ENCODE measurements around the gene TAAR9.

The TAAR9 gene

DNA sequence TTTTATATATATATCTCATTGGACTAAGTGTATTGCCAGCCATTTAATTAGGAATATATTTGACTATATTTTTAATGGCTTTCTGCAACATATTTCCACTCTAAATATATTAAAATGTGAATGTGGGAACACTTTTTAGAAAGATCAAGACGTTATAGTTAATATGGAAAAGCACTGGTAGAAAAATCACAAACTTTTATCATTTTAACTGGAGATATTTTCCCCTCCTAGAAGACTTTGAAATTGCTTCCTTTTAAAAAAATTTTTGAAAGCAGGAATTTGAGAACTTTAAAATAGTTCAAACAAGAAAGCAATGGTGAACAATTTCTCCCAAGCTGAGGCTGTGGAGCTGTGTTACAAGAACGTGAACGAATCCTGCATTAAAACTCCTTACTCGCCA lies at the start of gene TAAR9:
TAAR9 (plus strand) TSS at position 301 of the 400 bp plus-strand sequence; CDS start at position 314, 13 bp downstream.
- TF ChIP-seq, protein P1, sequence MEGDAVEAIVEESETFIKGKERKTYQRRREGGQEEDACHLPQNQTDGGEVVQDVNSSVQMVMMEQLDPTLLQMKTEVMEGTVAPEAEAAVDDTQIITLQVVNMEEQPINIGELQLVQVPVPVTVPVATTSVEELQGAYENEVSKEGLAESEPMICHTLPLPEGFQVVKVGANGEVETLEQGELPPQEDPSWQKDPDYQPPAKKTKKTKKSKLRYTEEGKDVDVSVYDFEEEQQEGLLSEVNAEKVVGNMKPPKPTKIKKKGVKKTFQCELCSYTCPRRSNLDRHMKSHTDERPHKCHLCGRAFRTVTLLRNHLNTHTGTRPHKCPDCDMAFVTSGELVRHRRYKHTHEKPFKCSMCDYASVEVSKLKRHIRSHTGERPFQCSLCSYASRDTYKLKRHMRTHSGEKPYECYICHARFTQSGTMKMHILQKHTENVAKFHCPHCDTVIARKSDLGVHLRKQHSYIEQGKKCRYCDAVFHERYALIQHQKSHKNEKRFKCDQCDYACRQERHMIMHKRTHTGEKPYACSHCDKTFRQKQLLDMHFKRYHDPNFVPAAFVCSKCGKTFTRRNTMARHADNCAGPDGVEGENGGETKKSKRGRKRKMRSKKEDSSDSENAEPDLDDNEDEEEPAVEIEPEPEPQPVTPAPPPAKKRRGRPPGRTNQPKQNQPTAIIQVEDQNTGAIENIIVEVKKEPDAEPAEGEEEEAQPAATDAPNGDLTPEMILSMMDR (conservative IDR thresholded peaks at IDR 0.05): no peak
- no peak within 1 kb of the TSS for H3K27ac ChIP-seq

- TF ChIP-seq, protein P1 (conservative IDR thresholded peaks at IDR 0.05): no peak
- H3K27ac ChIP-seq: no peak overlapping the region
Measured at GRCh38 chr6:132489376-132489775, 48.7 kb upstream of the TAAR9 start.

DNA sequence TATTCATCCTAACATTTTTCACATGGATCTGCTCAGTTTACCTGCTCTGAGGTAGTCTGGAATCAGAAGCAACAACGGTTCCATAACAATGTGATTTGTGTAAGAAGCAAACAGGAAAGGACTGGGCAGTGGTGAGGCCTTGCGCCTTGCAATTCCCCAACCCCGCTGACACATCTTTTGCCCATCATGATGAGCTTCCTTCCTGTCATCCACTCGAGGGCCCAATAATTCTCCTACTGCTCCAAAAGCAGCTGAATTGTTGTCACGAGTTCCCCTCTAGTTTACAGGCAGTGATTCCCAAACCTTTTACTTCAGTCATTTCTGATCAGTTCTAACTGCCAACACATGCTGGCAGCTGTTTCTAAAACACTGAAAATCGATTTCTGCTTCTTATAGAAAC lies 48.1 kb upstream of the TAAR9 start:
- H3K27ac ChIP-seq: no peak overlapping the region
- TF ChIP-seq, protein P1 (conservative IDR thresholded peaks at IDR 0.05): no peak

GRCh38 chr6:132490478-132491204 lies 47.4 kb upstream of the TAAR9 start:
- TF ChIP-seq, protein P1 (conservative IDR thresholded peaks at IDR 0.05): no peak
- H3K27ac ChIP-seq: no peak overlapping the region

GRCh38 chr6:132491303-132491702 lies 46.8 kb upstream of the TAAR9 start:
- TF ChIP-seq, protein P1 (conservative IDR thresholded peaks at IDR 0.05): no peak
- H3K27ac ChIP-seq: no peak overlapping the region

DNA sequence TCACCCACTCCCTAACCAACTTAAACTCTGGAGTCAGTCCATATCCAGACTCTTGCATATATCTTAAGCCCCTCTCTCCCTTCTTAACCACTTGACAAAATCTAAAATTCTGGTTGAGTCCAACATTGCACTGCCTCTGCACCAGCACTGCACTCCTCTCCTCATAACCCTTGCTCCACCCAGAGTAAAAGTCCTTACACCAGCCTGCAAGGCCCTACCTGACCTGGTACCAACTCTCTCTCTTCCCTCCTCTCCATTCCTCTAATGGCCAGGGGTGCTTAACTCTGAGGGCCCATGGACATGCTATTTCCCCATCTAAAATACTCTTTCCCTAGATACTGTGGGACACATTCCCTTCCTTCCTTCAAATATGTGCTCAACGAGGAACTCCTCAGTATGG lies 46.2 kb upstream of the TAAR9 start:
- H3K27ac ChIP-seq: no peak overlapping the region
- TF ChIP-seq, protein P1 (conservative IDR thresholded peaks at IDR 0.05): no peak

- H3K27ac ChIP-seq: no peak overlapping the region
- TF ChIP-seq, protein P1 (conservative IDR thresholded peaks at IDR 0.05): no peak
Measured at GRCh38 chr6:132494954-132495353, 43.1 kb upstream of the TAAR9 start.

Measured in VCaP (cell line).